ENCODE data around the gene RBM33. TPM values are rescaled to one million over a fixed set of nuclear protein-coding genes. Genes with fewer than 3 reads are reported as not detected.

Gene RBM33
- total and polyA plus RNA-seq, 2 donors from 2014 or later = 9.8 to 78.7 TPM

DNA sequence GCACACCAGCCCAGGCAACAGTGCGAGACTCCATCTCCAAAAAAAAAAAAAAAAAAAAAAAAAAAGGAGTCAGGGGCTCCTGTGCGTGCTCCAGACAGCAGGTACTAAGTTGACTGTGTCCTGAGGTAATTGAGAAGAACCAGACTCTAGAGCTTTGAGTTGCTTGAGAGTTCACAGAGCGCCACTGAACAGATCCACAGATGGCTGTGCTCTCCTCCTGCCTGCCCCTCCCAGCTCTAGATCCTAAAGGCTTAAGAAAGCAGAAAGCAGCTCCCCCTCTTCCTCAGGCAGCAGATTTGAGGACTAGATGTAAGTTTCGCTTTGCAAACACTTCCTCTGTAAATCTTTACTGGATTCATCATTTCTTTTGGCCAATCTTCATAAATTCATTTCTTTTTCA is 129.1 kb downstream of the RBM33 start:
- H3K36me3 ChIP-seq (ENCODE audit: control insufficient read depth in 2 of 3, insufficient read depth in 3 of 3, low read length in 3 of 3) = peaks cover 3 to 52% (median 45%) of the 10 kb centered on the region in 3 donors
- no peaks in the 10 kb centered on the region for H3K27me3 ChIP-seq (ENCODE audit: control insufficient read depth, insufficient read depth, low read length)
- FAIRE-seq (no peak), DNase-seq (no peak)
- no peaks in the 10 kb centered on the region for H3K9me3 ChIP-seq (ENCODE audit: control insufficient read depth in 2 of 3, insufficient read depth in 1 of 3, low read length in 3 of 3)
- no peak overlapping the region for H3K9ac ChIP-seq (ENCODE audit: low read length in 3 of 3)
- intact Hi-C loops (cut with DNase I) = loop anchor here (10.0 kb wide), 1 partner anchor 179 kb away; no protein-coding TSS in a partner anchor
- no peak overlapping the region for H3K27ac ChIP-seq (ENCODE audit: low read depth in 2 of 2, low read length in 2 of 2)
- TF ChIP-seq, protein P1, sequence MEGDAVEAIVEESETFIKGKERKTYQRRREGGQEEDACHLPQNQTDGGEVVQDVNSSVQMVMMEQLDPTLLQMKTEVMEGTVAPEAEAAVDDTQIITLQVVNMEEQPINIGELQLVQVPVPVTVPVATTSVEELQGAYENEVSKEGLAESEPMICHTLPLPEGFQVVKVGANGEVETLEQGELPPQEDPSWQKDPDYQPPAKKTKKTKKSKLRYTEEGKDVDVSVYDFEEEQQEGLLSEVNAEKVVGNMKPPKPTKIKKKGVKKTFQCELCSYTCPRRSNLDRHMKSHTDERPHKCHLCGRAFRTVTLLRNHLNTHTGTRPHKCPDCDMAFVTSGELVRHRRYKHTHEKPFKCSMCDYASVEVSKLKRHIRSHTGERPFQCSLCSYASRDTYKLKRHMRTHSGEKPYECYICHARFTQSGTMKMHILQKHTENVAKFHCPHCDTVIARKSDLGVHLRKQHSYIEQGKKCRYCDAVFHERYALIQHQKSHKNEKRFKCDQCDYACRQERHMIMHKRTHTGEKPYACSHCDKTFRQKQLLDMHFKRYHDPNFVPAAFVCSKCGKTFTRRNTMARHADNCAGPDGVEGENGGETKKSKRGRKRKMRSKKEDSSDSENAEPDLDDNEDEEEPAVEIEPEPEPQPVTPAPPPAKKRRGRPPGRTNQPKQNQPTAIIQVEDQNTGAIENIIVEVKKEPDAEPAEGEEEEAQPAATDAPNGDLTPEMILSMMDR (IDR thresholded peaks at IDR 0.05; ENCODE audit: borderline replicate concordance, extremely low read depth, insufficient read depth) = no peak
- no peak overlapping the region for H3K4me3 ChIP-seq (ENCODE audit: low read length in 3 of 3)
- no peaks in the 10 kb centered on the region for H3K4me1 ChIP-seq (ENCODE audit: control insufficient read depth in 2 of 3, insufficient read depth in 2 of 3, low read depth in 1 of 3, low read length in 3 of 3)

DNA sequence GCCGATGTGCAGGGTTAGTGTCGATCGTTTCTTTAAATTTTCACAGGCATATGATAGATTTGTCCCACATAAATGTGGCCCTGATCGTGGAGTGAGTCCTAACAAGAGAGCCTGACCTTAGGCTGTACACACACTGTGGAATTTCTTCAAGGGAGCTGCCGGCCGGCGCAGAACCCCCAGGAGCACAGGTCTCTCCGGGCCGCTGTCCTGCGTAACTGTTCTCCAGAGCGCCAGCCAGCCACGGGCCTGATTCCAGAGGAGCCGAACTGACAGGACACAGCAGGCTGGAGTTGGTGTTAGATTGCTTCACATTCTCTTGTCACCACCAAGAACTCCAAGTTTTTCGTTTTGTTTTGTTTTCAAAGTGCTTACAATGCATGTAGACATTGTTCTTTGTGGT is 130.5 kb downstream of the RBM33 start:
- peaks cover 3 to 47% (median 41%) of the 10 kb centered on the region in 3 donors for H3K36me3 ChIP-seq (ENCODE audit: control insufficient read depth in 2 of 3, insufficient read depth in 3 of 3, low read length in 3 of 3)
- no peak overlapping the region for H3K4me3 ChIP-seq (ENCODE audit: low read length in 3 of 3)
- H3K4me1 ChIP-seq (ENCODE audit: control insufficient read depth in 2 of 3, insufficient read depth in 2 of 3, low read depth in 1 of 3, low read length in 3 of 3) = no peaks in the 10 kb centered on the region
- TF ChIP-seq, protein P1 (IDR thresholded peaks at IDR 0.05; ENCODE audit: borderline replicate concordance, extremely low read depth, insufficient read depth) = no peak
- intact Hi-C loops (cut with DNase I) = loop anchor here (10.0 kb wide), 1 partner anchor 180 kb away; no protein-coding TSS in a partner anchor
- H3K9me3 ChIP-seq (ENCODE audit: control insufficient read depth in 2 of 3, insufficient read depth in 1 of 3, low read length in 3 of 3) = no peaks in the 10 kb centered on the region
- FAIRE-seq (no peak), DNase-seq (no peak)
- H3K27me3 ChIP-seq (ENCODE audit: control insufficient read depth, insufficient read depth, low read length) = no peaks in the 10 kb centered on the region
- no peak overlapping the region for H3K27ac ChIP-seq (ENCODE audit: low read depth in 2 of 2, low read length in 2 of 2)
- H3K9ac ChIP-seq (ENCODE audit: low read length in 3 of 3) = no peak overlapping the region

DNA sequence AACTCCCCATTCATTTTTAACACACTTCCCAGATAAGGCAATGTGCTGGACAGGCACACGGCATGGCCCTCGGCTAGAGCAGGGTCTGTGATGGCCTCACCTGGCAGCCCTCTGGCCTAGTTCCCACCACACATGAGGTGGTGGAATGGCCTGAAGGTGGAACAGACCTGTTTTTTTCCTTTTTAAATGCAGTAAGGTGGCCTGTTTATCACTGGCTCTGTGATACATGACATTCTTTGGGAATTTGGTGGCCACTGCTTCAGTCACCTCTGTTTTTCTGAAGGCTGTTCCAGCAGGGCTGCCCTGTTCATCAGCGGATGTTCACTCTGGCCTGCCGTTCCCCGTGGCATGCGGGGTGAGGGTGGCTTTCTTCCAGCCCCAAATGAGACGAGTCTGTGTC is 131.2 kb downstream of the RBM33 start:
- DNase-seq (no peak), FAIRE-seq (no peak)
- H3K4me1 ChIP-seq (ENCODE audit: control insufficient read depth in 2 of 3, insufficient read depth in 2 of 3, low read depth in 1 of 3, low read length in 3 of 3) = no peaks in the 10 kb centered on the region
- TF ChIP-seq, protein P1 (IDR thresholded peaks at IDR 0.05; ENCODE audit: borderline replicate concordance, extremely low read depth, insufficient read depth) = no peak
- no peaks in the 10 kb centered on the region for H3K9me3 ChIP-seq (ENCODE audit: control insufficient read depth in 2 of 3, insufficient read depth in 1 of 3, low read length in 3 of 3)
- H3K36me3 ChIP-seq (ENCODE audit: control insufficient read depth in 2 of 3, insufficient read depth in 3 of 3, low read length in 3 of 3) = peaks cover 3 to 45% (median 43%) of the 10 kb centered on the region in 3 donors
- H3K9ac ChIP-seq (ENCODE audit: low read length in 3 of 3) = no peak overlapping the region
- intact Hi-C loops (cut with DNase I) = loop anchor here (10.0 kb wide), 1 partner anchor 181 kb away; no protein-coding TSS in a partner anchor
- H3K27me3 ChIP-seq (ENCODE audit: control insufficient read depth, insufficient read depth, low read length) = no peaks in the 10 kb centered on the region
- H3K4me3 ChIP-seq (ENCODE audit: low read length in 3 of 3) = no peak overlapping the region
- no peak overlapping the region for H3K27ac ChIP-seq (ENCODE audit: low read depth in 2 of 2, low read length in 2 of 2)

DNA sequence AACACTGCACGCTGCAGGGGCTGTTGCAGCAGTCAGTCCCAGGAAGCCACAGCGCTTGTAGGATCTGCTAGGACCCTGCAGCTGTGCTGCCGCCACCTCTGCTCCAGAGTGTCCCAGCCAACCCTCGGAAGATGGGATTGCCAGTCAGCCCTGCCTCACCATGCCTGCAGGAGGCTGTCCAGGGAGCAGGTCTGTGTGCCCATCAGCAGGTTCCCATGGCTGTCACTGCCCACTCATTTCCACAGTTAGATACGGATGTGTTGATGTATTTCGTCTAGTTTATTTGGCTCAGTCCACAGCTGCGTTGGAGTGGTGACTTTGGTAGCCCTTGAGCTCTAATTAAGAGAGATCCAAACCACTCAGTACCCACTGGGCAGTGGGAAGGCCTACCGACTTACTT is 132.1 kb downstream of the RBM33 start:
- Histone ChIP-seq H3K4me1 (ENCODE audit: control insufficient read depth in 2 of 3, insufficient read depth in 2 of 3, low read depth in 1 of 3, low read length in 3 of 3) (no peaks in the 10 kb centered on the region), H3K27ac (ENCODE audit: low read depth in 2 of 2, low read length in 2 of 2) (no peak overlapping the region), H3K9ac (ENCODE audit: low read length in 3 of 3) (no peak overlapping the region), H3K27me3 (ENCODE audit: control insufficient read depth, insufficient read depth, low read length) (no peaks in the 10 kb centered on the region), H3K4me3 (ENCODE audit: low read length in 3 of 3) (no peak overlapping the region), H3K36me3 (ENCODE audit: control insufficient read depth in 2 of 3, insufficient read depth in 3 of 3, low read length in 3 of 3) (peaks cover 3 to 39% (median 38%) of the 10 kb centered on the region in 3 donors), H3K9me3 (ENCODE audit: control insufficient read depth in 2 of 3, insufficient read depth in 1 of 3, low read length in 3 of 3) (no peaks in the 10 kb centered on the region)
- DNase-seq (no peak), FAIRE-seq (no peak)
- intact Hi-C loops (cut with DNase I) = loop anchor here (10.0 kb wide), 1 partner anchor 182 kb away; no protein-coding TSS in a partner anchor
- TF ChIP-seq, protein P1 (IDR thresholded peaks at IDR 0.05; ENCODE audit: borderline replicate concordance, extremely low read depth, insufficient read depth) = no peak
